Hepatocyte (in vitro differentiated cells): ENCODE results near the gene CUBN. TPM values are rescaled to one million over a fixed set of nuclear protein-coding genes. Genes with fewer than 3 reads are reported as not detected.

Experiments used
- DNase-seq: peaks from one replicate; pipeline ENCODE4 v3.0.0-alpha.2; 2016; ENCODE audit warnings: low spot score
- H2AFZ ChIP-seq: fragments of 200-600 bp; sonication (generic); 2 replicates; pipeline ENCODE4 v1.6.0; 2016; ENCODE audit warnings: antibody characterized with exemption, mild to moderate bottlenecking
- H3K27ac ChIP-seq: fragments of 200-600 bp; sonication (generic); 2 replicates; pipeline ENCODE4 v1.5.1; 2016; ENCODE audit warnings: mild to moderate bottlenecking
- H3K27me3 ChIP-seq: fragments of 200-600 bp; sonication (generic); 2 replicates; pipeline ENCODE4 v1.6.1; 2016
- H3K36me3 ChIP-seq: fragments of 200-600 bp; sonication (generic); replicated peaks from 2 replicates; pipeline ENCODE4 v1.5.1; 2016; ENCODE audit warnings: low read depth; ENCODE audit not compliant: insufficient read depth
- H3K4me1 ChIP-seq: fragments of 200-600 bp; sonication (generic); 2 replicates; pipeline ENCODE4 v1.5.1; 2016; ENCODE audit warnings: mild to moderate bottlenecking, moderate library complexity; ENCODE audit not compliant: insufficient read depth
- H3K4me2 ChIP-seq: fragments of 200-600 bp; sonication (generic); 2 replicates; pipeline ENCODE4 v1.6.0; 2016
- H3K4me3 ChIP-seq: fragments of 200-600 bp; sonication (generic); 2 replicates; pipeline ENCODE4 v1.5.1; 2016; ENCODE audit warnings: mild to moderate bottlenecking
- H3K79me2 ChIP-seq: fragments of 200-600 bp; sonication (generic); 2 replicates; pipeline ENCODE4 v1.6.0; 2017; ENCODE audit warnings: mild to moderate bottlenecking
- H3K9me2 ChIP-seq: fragments of 200-600 bp; sonication (generic); replicated peaks from 2 replicates; pipeline ENCODE4 v1.6.0; 2017; ENCODE audit warnings: mild to moderate bottlenecking; ENCODE audit not compliant: insufficient read depth
- H3K9me3 ChIP-seq: fragments of 200-600 bp; sonication (generic); 2 replicates; pipeline ENCODE4 v1.5.1; 2016; ENCODE audit warnings: low read depth, mild to moderate bottlenecking
- H4K20me1 ChIP-seq: fragments of 200-600 bp; sonication (generic); 2 replicates; pipeline ENCODE4 v1.6.0; 2016; ENCODE audit warnings: mild to moderate bottlenecking; ENCODE audit not compliant: insufficient read depth, poor library complexity, severe bottlenecking
- CTCF ChIP-seq: fragments of 200-600 bp; sonication (generic); IDR thresholded peaks from 2 replicates; pipeline ENCODE4 v1.5.1; 2016; ENCODE audit warnings: antibody characterized with exemption, mild to moderate bottlenecking; ENCODE audit not compliant: poor library complexity
- EZH2 ChIP-seq: fragments of 200-600 bp; sonication (generic); IDR thresholded peaks from 2 replicates; pipeline ENCODE4 v1.6.1; 2016; ENCODE audit warnings: antibody characterized with exemption, mild to moderate bottlenecking, borderline replicate concordance
- EZH2phosphoT487 ChIP-seq: fragments of 200-600 bp; sonication (generic); IDR thresholded peaks from one replicate; pipeline ENCODE4 v1.6.1; 2018; ENCODE audit warnings: antibody characterized with exemption, mild to moderate bottlenecking, low read depth, moderate library complexity; ENCODE audit not compliant: unreplicated experiment, severe bottlenecking
- WGBS: methylation state at CpG from one replicate; pipeline ENCODE4 v1.1.6; 2016; ENCODE audit warnings: low lambda C conversion rate; ENCODE audit errors: missing lambda C conversion rate; 5-methylcytosine and 5-hydroxymethylcytosine counted together
- polyA plus RNA-seq: library from polyadenylated mRNA; unstranded; fragments of >200 nt; fragmentation: Nextera tagmentation; extraction: Ambion mirVana; gene quantifications from 2 replicates; pipeline ENCODE4 v1.2.1, GENCODE V29; 2016
- total RNA-seq: library from RNA; depleted of rRNA; stranded (reverse); fragments of >200 nt; gene quantifications from 2 replicates; pipeline ENCODE4 v1.2.3, GENCODE V29; 2014

CUBN gene
- total and polyA plus RNA-seq, 2 experiments from 2014 or later: 2.0 to 10.6 TPM

GRCh38 chr10:16993186-16993585, 136.4 kb downstream of the CUBN start:
- H3K79me2 ChIP-seq: no peaks in the 10 kb centered on the region
- no peaks in the 10 kb centered on the region for H3K36me3 ChIP-seq
- no peaks in the 10 kb centered on the region for H3K27me3 ChIP-seq
- no peaks in the 10 kb centered on the region for H4K20me1 ChIP-seq
- no peak overlapping the region for H3K27ac ChIP-seq
- H3K4me1 ChIP-seq: peaks cover 7% of the 10 kb centered on the region
- no peak overlapping the region for H3K4me3 ChIP-seq
- TF ChIP-seq EZH2phosphoT487 (no peak), CTCF (no peak), EZH2 (no peak)
- H3K9me3 ChIP-seq: no peaks in the 10 kb centered on the region
- no peaks in the 10 kb centered on the region for H3K9me2 ChIP-seq
- 91% methylated on average over 4 of the region's 4 CpGs for WGBS
- DNase-seq: no peak
- H2AFZ ChIP-seq: no peak overlapping the region
- peak overlapping the region; percentile 58 for H3K4me2 ChIP-seq

GRCh38 chr10:16992611-16993119, 136.9 kb downstream of the CUBN start:
- no peak for TF ChIP-seq EZH2
- no peak for TF ChIP-seq CTCF
- TF ChIP-seq EZH2phosphoT487: no peak
- no peak overlapping the region for H3K4me3 ChIP-seq
- no peak overlapping the region for H2AFZ ChIP-seq
- peaks cover 12% of the 10 kb centered on the region for H3K4me1 ChIP-seq
- peak overlapping the region; percentile 58 for H3K4me2 ChIP-seq
- H3K27ac ChIP-seq: no peak overlapping the region
- H3K9me2 ChIP-seq: no peaks in the 10 kb centered on the region
- 54% methylated on average over 10 of the region's 10 CpGs for WGBS
- no peak for DNase-seq
- H4K20me1 ChIP-seq: no peaks in the 10 kb centered on the region
- H3K27me3 ChIP-seq: no peaks in the 10 kb centered on the region
- H3K9me3 ChIP-seq: no peaks in the 10 kb centered on the region
- H3K36me3 ChIP-seq: no peaks in the 10 kb centered on the region
- no peaks in the 10 kb centered on the region for H3K79me2 ChIP-seq

GRCh38 chr10:16991011-16991410, 138.6 kb downstream of the CUBN start:
- Histone ChIP-seq H4K20me1 (no peaks in the 10 kb centered on the region), H3K79me2 (no peaks in the 10 kb centered on the region), H3K36me3 (no peaks in the 10 kb centered on the region), H3K27ac (no peak overlapping the region), H3K9me2 (no peaks in the 10 kb centered on the region), H2AFZ (no peak overlapping the region), H3K4me2 (no peak overlapping the region), H3K4me1 (peaks cover 24% of the 10 kb centered on the region), H3K27me3 (no peaks in the 10 kb centered on the region), H3K9me3 (no peaks in the 10 kb centered on the region), H3K4me3 (no peak overlapping the region)
- DNase-seq: no peak
- 93% methylated on average over 2 of the region's 2 CpGs for WGBS
- no peak for TF ChIP-seq EZH2phosphoT487
- no peak for TF ChIP-seq CTCF
- TF ChIP-seq EZH2: no peak
